Gastroesophageal sphincter (tissue), 4 donors: ENCODE results near the gene DNM3. TPM values are rescaled to one million over a fixed set of nuclear protein-coding genes. Genes with fewer than 3 reads are reported as not detected.
"Not testable (repeated sequence)": the region's sequence is repeated elsewhere in the genome, so short reads cannot be mapped to it uniquely, and the experiment has no call there.

Source experiments
- ATAC-seq: fragments of 150-250 bp; one replicate; pipeline ENCODE4 v1.9.1; 2016; ENCODE audit warnings: mild to moderate bottlenecking, moderate library complexity
- H3K27ac ChIP-seq, 4 donors: fragments of 200-600 bp; sonication (generic) in 3 of 4; 1 replicate in 3 of 4; 2 replicates in 1 of 4; pipeline ENCODE4 v1.5.1; 2016 to 2019
- H3K27me3 ChIP-seq: fragments of 200-600 bp; sonication (generic); one replicate; pipeline ENCODE4 v1.5.1; 2019
- H3K36me3 ChIP-seq, 2 donors: fragments of 200-600 bp; sonication (generic); one replicate each; pipeline ENCODE4 v1.5.1; 2019; ENCODE audit warnings: control low read depth in 1 of 2
- H3K4me1 ChIP-seq, 3 donors: fragments of 200-600 bp; sonication (generic); 1 replicate in 2 of 3; 2 replicates in 1 of 3; pipeline ENCODE4 v1.5.1; 2016 to 2019; ENCODE audit warnings: control low read depth in 2 of 3
- H3K4me3 ChIP-seq, 2 donors: fragments of 200-600 bp; sonication (generic); one replicate each; pipeline ENCODE4 v1.5.1; 2019; ENCODE audit warnings: mild to moderate bottlenecking in 1 of 2, moderate library complexity in 1 of 2
- H3K9me3 ChIP-seq, 3 donors: fragments of 200-600 bp; sonication (generic); one replicate each; pipeline ENCODE4 v1.5.1; 2017 to 2019; ENCODE audit warnings: control low read depth in 2 of 3
- CTCF ChIP-seq, 4 experiments: fragments of 200-600 bp in 2 of 4; fragments of 450-650 bp in 2 of 4; sonication (generic) in 1 of 4; IDR thresholded peaks; one replicate each; pipeline ENCODE4 v1.5.1; 2017 to 2019; ENCODE audit warnings: antibody characterized with exemption in 4 of 4, mild to moderate bottlenecking in 2 of 4, moderate library complexity in 2 of 4
- EP300 ChIP-seq: sonication (generic); formaldehyde crosslinking; IDR thresholded peaks from one replicate; pipeline ENCODE4 v1.6.1; 2017; ENCODE audit warnings: antibody characterized with exemption, mild to moderate bottlenecking
- POLR2A ChIP-seq, 2 donors: fragments of 450-650 bp; IDR thresholded peaks; one replicate each; pipeline ENCODE4 v1.6.1; 2017; ENCODE audit warnings: antibody characterized with exemption in 2 of 2, mild to moderate bottlenecking in 2 of 2, moderate library complexity in 1 of 2
- POLR2AphosphoS5 ChIP-seq: sonication (generic); formaldehyde crosslinking; IDR thresholded peaks from one replicate; pipeline ENCODE4 v1.6.1; 2017; ENCODE audit warnings: antibody characterized with exemption
- WGBS, 2 donors: methylation state at CpG; one replicate each; pipeline ENCODE4 v1.1.5; 2018; ENCODE audit warnings: low coverage in 1 of 2; 5-methylcytosine and 5-hydroxymethylcytosine counted together
- total RNA-seq, 4 donors: library from RNA; depleted of rRNA; stranded (reverse); fragments of >200 nt; gene quantifications; one replicate each; pipeline ENCODE4 v1.1.0, GENCODE V29; 2016

Gene DNM3
- total RNA-seq, 4 donors from 2014 or later = 1.9 to 5.0 (median 3.9) TPM

- no peaks in the 10 kb centered on the region for H3K27me3 ChIP-seq
- ATAC-seq = peak; percentile 69
- H3K27ac ChIP-seq = no peak overlapping the region
- peak overlapping the region in 1 of 2 donors; percentile 19 for H3K4me3 ChIP-seq
- TF ChIP-seq EP300 (no peak), CTCF (IDR thresholded peaks at IDR 0.05) (peak; percentile 29 to 71 (median 64))
- 30 to 76% methylated on average over 2 of the region's 2 CpGs for WGBS, 2 donors
- H3K36me3 ChIP-seq = peaks cover 0 to 7% of the 10 kb centered on the region in 2 donors
- H3K9me3 ChIP-seq = no peaks in the 10 kb centered on the region
- no peaks in the 10 kb centered on the region for H3K4me1 ChIP-seq
These were observed 200.4 kb downstream of the DNM3 start for GRCh38 chr1:172041742-172042141.

GRCh38 chr1:172043900-172044299, 202.6 kb downstream of the DNM3 start:
- no peak for TF ChIP-seq EP300
- TF ChIP-seq CTCF (IDR thresholded peaks at IDR 0.05) = no peak
- no peak for TF ChIP-seq POLR2AphosphoS5
- TF ChIP-seq POLR2A (IDR thresholded peaks at IDR 0.05) = no peak
- H3K36me3 ChIP-seq = peaks cover 0 to 7% of the 10 kb centered on the region in 2 donors
- ATAC-seq = no peak
- H3K9me3 ChIP-seq = no peaks in the 10 kb centered on the region
- H3K27ac ChIP-seq = no peak overlapping the region
- no peaks in the 10 kb centered on the region for H3K27me3 ChIP-seq
- no peak overlapping the region for H3K4me3 ChIP-seq
- no peaks in the 10 kb centered on the region for H3K4me1 ChIP-seq

- WGBS, 2 donors = 100% methylated on average over 1 to 2 of the region's 2 CpGs
- Histone ChIP-seq H3K27ac (no peak overlapping the region), H3K27me3 (no peaks in the 10 kb centered on the region), H3K4me1 (no peaks in the 10 kb centered on the region), H3K36me3 (peaks cover 0 to 5% of the 10 kb centered on the region in 2 donors), H3K9me3 (no peaks in the 10 kb centered on the region), H3K4me3 (no peak overlapping the region)
- ATAC-seq = no peak
- TF ChIP-seq POLR2AphosphoS5 (no peak), EP300 (no peak), CTCF (IDR thresholded peaks at IDR 0.05) (no peak), POLR2A (IDR thresholded peaks at IDR 0.05) (no peak)
These were observed 210.6 kb downstream of the DNM3 start for GRCh38 chr1:172051898-172052297.

- no peaks in the 10 kb centered on the region for H3K4me1 ChIP-seq
These were observed 212.9 kb downstream of the DNM3 start for GRCh38 chr1:172054172-172054571.

GRCh38 chr1:172055816-172056419, 214.6 kb downstream of the DNM3 start:
- not testable (repeated sequence) for H3K27ac ChIP-seq, H3K4me1 ChIP-seq, H3K27me3 ChIP-seq, ATAC-seq, H3K4me3 ChIP-seq, H3K36me3 ChIP-seq, H3K9me3 ChIP-seq
- 96 to 98% methylated on average over 5 to 9 of the region's 23 CpGs for WGBS, 2 donors

More at GRCh38 chr1:172054172-172054571, 212.9 kb downstream of the DNM3 start:
- H3K27me3 ChIP-seq = no peaks in the 10 kb centered on the region
- no peak for ATAC-seq
- H3K4me3 ChIP-seq = no peak overlapping the region
- TF ChIP-seq POLR2AphosphoS5 (no peak), POLR2A (IDR thresholded peaks at IDR 0.05) (no peak), CTCF (IDR thresholded peaks at IDR 0.05) (no peak), EP300 (no peak)
- WGBS, 2 donors = 83 to 88% methylated on average over 1 of the region's 1 CpG
- peaks cover 0 to 5% of the 10 kb centered on the region in 2 donors for H3K36me3 ChIP-seq
- no peak overlapping the region for H3K27ac ChIP-seq
- H3K9me3 ChIP-seq = no peaks in the 10 kb centered on the region
